ENCODE measurements around the gene RHAG.
"Not testable (repeated sequence)": the region's sequence is repeated elsewhere in the genome, so short reads cannot be mapped to it uniquely, and the experiment has no call there.

The RHAG gene

DNA sequence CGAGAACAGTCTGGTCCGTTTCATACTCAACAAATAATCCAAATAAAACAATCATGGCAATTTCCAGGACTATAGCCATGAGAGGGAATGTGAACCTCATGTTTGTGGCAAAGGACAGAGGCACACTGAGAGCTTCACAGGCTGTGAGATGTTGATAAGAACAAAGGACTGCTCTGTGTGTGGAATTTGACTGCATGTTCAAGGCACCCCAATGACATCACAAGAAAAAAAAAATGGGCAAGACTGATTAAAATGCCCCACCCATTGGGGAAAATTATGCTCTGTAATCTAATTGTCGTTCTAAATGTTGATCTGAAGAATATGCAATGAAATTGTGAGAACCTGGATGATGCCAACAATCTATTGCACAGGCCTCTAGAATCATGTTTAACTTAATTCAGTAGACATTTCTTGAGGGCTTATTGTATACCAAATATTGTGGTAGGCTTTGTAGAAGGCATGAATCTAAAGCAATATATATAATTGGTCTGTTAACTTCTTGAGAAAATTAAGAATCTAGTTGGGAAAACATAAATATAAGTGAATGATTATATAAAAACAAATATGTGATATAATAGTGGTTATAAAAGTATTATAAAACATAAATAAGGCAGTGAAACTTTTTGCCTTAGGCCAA, at the start of gene RHAG:
TSS of gene RHAG (minus strand) at position 127 of the 637 bp plus-strand sequence. CDS start at position 100, 27 bp downstream.
- TF ChIP-seq SUZ12 (IDR thresholded peaks at IDR 0.05; ENCODE audit: extremely low read depth, insufficient read depth, insufficient read length) (no peak), YY1 (IDR thresholded peaks at IDR 0.05; ENCODE audit: insufficient read depth, insufficient read length) (no peak), ZNF274 (IDR thresholded peaks at IDR 0.05; ENCODE audit: low read depth, low read length) (no peak)
- Histone ChIP-seq H3K4me3 (ENCODE audit: insufficient read length, low read depth) (no peak within 1 kb of the TSS), H3K4me1 (ENCODE audit: insufficient read depth, insufficient read length) (no peaks in the 10 kb centered on the region), H3K27me3 (ENCODE audit: insufficient read depth, insufficient read length) (no peaks in the 10 kb centered on the region), H3K9me3 (ENCODE audit: insufficient read depth, low read length) (no peaks in the 10 kb centered on the region), H3K9ac (ENCODE audit: insufficient read length, low read depth) (no peak within 1 kb of the TSS), H3K36me3 (ENCODE audit: insufficient read depth, insufficient read length, low read length) (no peaks in the 10 kb centered on the region)
- DNase-seq (ENCODE audit: low read depth, low spot score), result no peak

DNA sequence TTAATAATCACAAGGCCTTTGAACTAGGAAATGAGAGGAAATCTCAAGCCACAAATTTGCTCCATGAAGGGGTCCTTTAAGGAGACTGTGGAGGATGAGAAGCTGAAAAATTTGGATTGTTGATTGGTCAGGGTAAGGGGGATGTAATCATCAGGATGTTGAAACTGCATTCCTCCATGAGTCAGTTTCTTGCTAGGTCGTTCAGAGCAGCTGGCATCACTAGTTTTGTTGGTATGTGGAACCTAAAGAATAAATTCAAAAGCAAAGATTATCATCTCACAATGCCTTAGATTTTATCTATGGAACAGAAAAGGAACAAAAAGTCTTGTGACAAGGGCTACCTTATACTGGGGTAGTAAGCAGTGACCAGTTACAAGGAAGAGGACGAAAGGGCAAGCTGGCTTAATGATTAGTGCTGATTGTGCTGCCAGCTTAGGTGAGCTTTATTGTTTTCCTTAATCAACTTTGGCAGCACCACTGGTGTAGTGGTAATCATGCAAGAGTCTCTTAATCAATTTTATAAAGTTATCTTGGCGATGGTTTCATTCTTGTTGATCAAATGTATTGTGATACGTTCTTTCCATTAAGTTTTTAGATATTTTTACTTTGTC, 40.1 kb upstream of the RHAG start:
- H3K36me3 ChIP-seq (ENCODE audit: insufficient read depth, insufficient read length, low read length), result no peaks in the 10 kb centered on the region
- H3K4me1 ChIP-seq (ENCODE audit: insufficient read depth, insufficient read length), result no peaks in the 10 kb centered on the region
- H3K27me3 ChIP-seq (ENCODE audit: insufficient read depth, insufficient read length), result no peaks in the 10 kb centered on the region
- no peaks in the 10 kb centered on the region for H3K9me3 ChIP-seq (ENCODE audit: insufficient read depth, low read length)
- H3K4me3 ChIP-seq (ENCODE audit: insufficient read length, low read depth), result no peak overlapping the region
- no peak for DNase-seq (ENCODE audit: low read depth, low spot score)
- no peak overlapping the region for H3K9ac ChIP-seq (ENCODE audit: insufficient read length, low read depth)
- no peak for TF ChIP-seq ZNF274 (IDR thresholded peaks at IDR 0.05; ENCODE audit: low read depth, low read length)
- no peak for TF ChIP-seq SUZ12 (IDR thresholded peaks at IDR 0.05; ENCODE audit: extremely low read depth, insufficient read depth, insufficient read length)

DNA sequence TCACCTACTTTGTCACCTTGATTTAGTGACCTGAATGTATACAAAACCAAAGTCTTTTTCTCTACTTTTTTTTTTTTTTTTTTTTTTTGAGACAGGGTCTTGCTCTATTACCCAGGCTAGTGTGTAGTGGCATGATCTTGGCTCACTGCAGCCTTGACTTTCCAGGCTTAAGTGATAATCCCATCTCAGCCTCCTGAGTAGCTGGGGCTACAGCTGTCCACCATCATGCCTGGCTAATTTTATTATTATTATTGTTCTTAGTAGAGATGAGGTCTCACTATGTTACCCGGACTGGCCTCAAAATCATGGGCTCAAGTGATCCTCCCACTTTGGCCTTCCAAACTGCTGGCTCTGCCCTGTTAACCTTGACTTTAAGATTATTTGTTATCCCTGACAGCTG, 39.2 kb upstream of the RHAG start:
- no peaks in the 10 kb centered on the region for H3K9me3 ChIP-seq (ENCODE audit: insufficient read depth, low read length)
- H3K36me3 ChIP-seq (ENCODE audit: insufficient read depth, insufficient read length, low read length), result no peaks in the 10 kb centered on the region
- H3K4me3 ChIP-seq (ENCODE audit: insufficient read length, low read depth), result no peak overlapping the region
- no peak overlapping the region for H3K9ac ChIP-seq (ENCODE audit: insufficient read length, low read depth)
- TF ChIP-seq SUZ12 (IDR thresholded peaks at IDR 0.05; ENCODE audit: extremely low read depth, insufficient read depth, insufficient read length), result no peak
- TF ChIP-seq ZNF274 (IDR thresholded peaks at IDR 0.05; ENCODE audit: low read depth, low read length), result no peak
- no peak for TF ChIP-seq YY1 (IDR thresholded peaks at IDR 0.05; ENCODE audit: insufficient read depth, insufficient read length)
- H3K4me1 ChIP-seq (ENCODE audit: insufficient read depth, insufficient read length), result no peaks in the 10 kb centered on the region
- no peak for DNase-seq (ENCODE audit: low read depth, low spot score)
- no peaks in the 10 kb centered on the region for H3K27me3 ChIP-seq (ENCODE audit: insufficient read depth, insufficient read length)

GRCh38 chr6:49668083-49668511, 31.5 kb upstream of the RHAG start:
- H3K4me1 ChIP-seq (ENCODE audit: insufficient read depth, insufficient read length), result no peaks in the 10 kb centered on the region
- no peak overlapping the region for H3K9ac ChIP-seq (ENCODE audit: insufficient read length, low read depth)
- H3K9me3 ChIP-seq (ENCODE audit: insufficient read depth, low read length), result no peaks in the 10 kb centered on the region
- H3K4me3 ChIP-seq (ENCODE audit: insufficient read length, low read depth), result no peak overlapping the region
- TF ChIP-seq ZNF274 (IDR thresholded peaks at IDR 0.05; ENCODE audit: low read depth, low read length) (no peak), SUZ12 (IDR thresholded peaks at IDR 0.05; ENCODE audit: extremely low read depth, insufficient read depth, insufficient read length) (no peak), YY1 (IDR thresholded peaks at IDR 0.05; ENCODE audit: insufficient read depth, insufficient read length) (no peak)
- no peaks in the 10 kb centered on the region for H3K27me3 ChIP-seq (ENCODE audit: insufficient read depth, insufficient read length)
- DNase-seq (ENCODE audit: low read depth, low spot score), result no peak
- no peaks in the 10 kb centered on the region for H3K36me3 ChIP-seq (ENCODE audit: insufficient read depth, insufficient read length, low read length)

- H3K36me3 ChIP-seq (ENCODE audit: insufficient read depth, insufficient read length, low read length), result no peaks in the 10 kb centered on the region
- H3K9ac ChIP-seq (ENCODE audit: insufficient read length, low read depth), result no peak overlapping the region
- no peaks in the 10 kb centered on the region for H3K4me1 ChIP-seq (ENCODE audit: insufficient read depth, insufficient read length)
- TF ChIP-seq SUZ12 (IDR thresholded peaks at IDR 0.05; ENCODE audit: extremely low read depth, insufficient read depth, insufficient read length) (no peak), YY1 (IDR thresholded peaks at IDR 0.05; ENCODE audit: insufficient read depth, insufficient read length) (no peak), ZNF274 (IDR thresholded peaks at IDR 0.05; ENCODE audit: low read depth, low read length) (no peak)
- no peaks in the 10 kb centered on the region for H3K9me3 ChIP-seq (ENCODE audit: insufficient read depth, low read length)
- H3K4me3 ChIP-seq (ENCODE audit: insufficient read length, low read depth), result no peak overlapping the region
- H3K27me3 ChIP-seq (ENCODE audit: insufficient read depth, insufficient read length), result no peaks in the 10 kb centered on the region
- no peak for DNase-seq (ENCODE audit: low read depth, low spot score)
Measured at GRCh38 chr6:49666930-49667757, 30.5 kb upstream of the RHAG start.

DNA sequence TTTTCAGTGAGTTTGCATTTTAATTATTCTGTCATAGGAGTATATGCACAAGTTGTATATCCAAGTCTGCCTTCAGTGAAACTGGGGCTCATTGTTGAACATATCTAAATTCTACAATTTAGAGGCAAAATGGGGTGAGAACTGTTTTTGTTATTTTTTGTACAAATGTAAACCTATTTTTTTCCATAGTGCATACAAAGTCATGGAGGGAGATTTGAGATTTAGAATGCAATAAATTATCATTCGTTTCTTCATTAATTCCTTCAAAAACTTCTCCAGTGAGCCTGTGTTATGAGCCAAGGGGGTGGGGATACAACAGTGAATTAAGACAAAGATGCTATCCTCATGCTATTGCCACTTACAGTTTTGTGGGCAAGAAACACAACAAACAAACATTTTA, 29.8 kb upstream of the RHAG start:
- H3K9ac ChIP-seq (ENCODE audit: insufficient read length, low read depth), result no peak overlapping the region
- TF ChIP-seq YY1 (IDR thresholded peaks at IDR 0.05; ENCODE audit: insufficient read depth, insufficient read length) (no peak), SUZ12 (IDR thresholded peaks at IDR 0.05; ENCODE audit: extremely low read depth, insufficient read depth, insufficient read length) (no peak), ZNF274 (IDR thresholded peaks at IDR 0.05; ENCODE audit: low read depth, low read length) (no peak)
- no peaks in the 10 kb centered on the region for H3K27me3 ChIP-seq (ENCODE audit: insufficient read depth, insufficient read length)
- no peaks in the 10 kb centered on the region for H3K4me1 ChIP-seq (ENCODE audit: insufficient read depth, insufficient read length)
- H3K36me3 ChIP-seq (ENCODE audit: insufficient read depth, insufficient read length, low read length), result no peaks in the 10 kb centered on the region
- H3K9me3 ChIP-seq (ENCODE audit: insufficient read depth, low read length), result no peaks in the 10 kb centered on the region
- DNase-seq (ENCODE audit: low read depth, low spot score), result no peak
- no peak overlapping the region for H3K4me3 ChIP-seq (ENCODE audit: insufficient read length, low read depth)

GRCh38 chr6:49664817-49665216, 28.2 kb upstream of the RHAG start:
- Histone ChIP-seq H3K27me3 (ENCODE audit: insufficient read depth, insufficient read length) (no peaks in the 10 kb centered on the region), H3K4me1 (ENCODE audit: insufficient read depth, insufficient read length) (no peaks in the 10 kb centered on the region), H3K9ac (ENCODE audit: insufficient read length, low read depth) (no peak overlapping the region), H3K9me3 (ENCODE audit: insufficient read depth, low read length) (no peaks in the 10 kb centered on the region), H3K36me3 (ENCODE audit: insufficient read depth, insufficient read length, low read length) (no peaks in the 10 kb centered on the region), H3K4me3 (ENCODE audit: insufficient read length, low read depth) (no peak overlapping the region)
- DNase-seq (ENCODE audit: low read depth, low spot score), result no peak
- TF ChIP-seq YY1 (IDR thresholded peaks at IDR 0.05; ENCODE audit: insufficient read depth, insufficient read length) (no peak), ZNF274 (IDR thresholded peaks at IDR 0.05; ENCODE audit: low read depth, low read length) (no peak), SUZ12 (IDR thresholded peaks at IDR 0.05; ENCODE audit: extremely low read depth, insufficient read depth, insufficient read length) (no peak)

DNA sequence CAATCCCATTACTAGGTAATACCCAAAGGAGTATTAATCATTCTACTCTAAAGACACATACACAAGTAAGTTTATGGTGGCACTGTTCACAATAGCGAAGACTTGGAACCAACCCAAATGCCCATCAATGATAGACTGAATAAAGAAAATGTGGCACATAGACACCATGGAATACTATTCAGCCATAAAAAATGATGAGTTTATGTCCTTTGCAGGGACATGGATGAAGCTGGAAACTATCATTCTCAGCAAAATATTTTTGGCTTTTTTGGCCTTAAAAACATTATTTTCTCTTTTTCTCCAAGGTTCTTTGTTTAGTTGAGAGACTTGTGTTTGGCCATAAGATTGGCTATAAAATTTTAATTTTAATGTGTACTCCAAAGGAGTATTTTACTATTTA, 27.4 kb upstream of the RHAG start:
- not testable (repeated sequence) for H3K9me3 ChIP-seq (ENCODE audit: insufficient read depth, low read length)

More for the DNA sequence above, 27.4 kb upstream of the RHAG start:
- H3K4me1 ChIP-seq (ENCODE audit: insufficient read depth, insufficient read length); H3K27me3 ChIP-seq (ENCODE audit: insufficient read depth, insufficient read length); DNase-seq (ENCODE audit: low read depth, low spot score); H3K4me3 ChIP-seq (ENCODE audit: insufficient read length, low read depth); H3K36me3 ChIP-seq (ENCODE audit: insufficient read depth, insufficient read length, low read length); H3K9ac ChIP-seq (ENCODE audit: insufficient read length, low read depth): not testable (repeated sequence)
